Cerebellar cortex (tissue), 1 donor: ENCODE data around the gene MSRB3.
A peak's percentile ranks its signal among the peaks of the same experiment; 100 is the strongest.

Experiments
- DNase-seq: peaks from one replicate; pipeline ENCODE4 v3.0.0-alpha.2; 2015; ENCODE audit warnings: low spot score

The MSRB3 gene

DNA sequence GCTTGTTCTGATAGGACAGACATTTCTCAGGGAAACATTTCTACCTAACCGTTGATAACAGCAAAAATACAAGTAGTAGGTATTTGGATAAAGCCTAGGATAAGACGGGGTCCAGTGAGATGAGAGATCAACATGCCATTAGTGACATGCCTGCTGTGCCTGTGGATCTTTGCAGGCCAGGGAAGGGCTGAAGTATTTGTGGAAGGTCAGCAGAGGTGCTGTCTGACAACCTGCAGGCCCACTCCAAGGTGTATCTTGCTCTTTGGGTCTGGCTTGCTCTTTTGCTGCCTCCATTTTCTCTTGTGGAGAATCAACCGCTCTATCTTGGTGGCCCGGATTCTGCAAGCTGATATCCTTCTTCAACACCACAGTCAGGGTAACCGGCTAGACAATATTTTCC, 46.7 kb downstream of the MSRB3 start:
- DNase-seq: peak; percentile 47

DNA sequence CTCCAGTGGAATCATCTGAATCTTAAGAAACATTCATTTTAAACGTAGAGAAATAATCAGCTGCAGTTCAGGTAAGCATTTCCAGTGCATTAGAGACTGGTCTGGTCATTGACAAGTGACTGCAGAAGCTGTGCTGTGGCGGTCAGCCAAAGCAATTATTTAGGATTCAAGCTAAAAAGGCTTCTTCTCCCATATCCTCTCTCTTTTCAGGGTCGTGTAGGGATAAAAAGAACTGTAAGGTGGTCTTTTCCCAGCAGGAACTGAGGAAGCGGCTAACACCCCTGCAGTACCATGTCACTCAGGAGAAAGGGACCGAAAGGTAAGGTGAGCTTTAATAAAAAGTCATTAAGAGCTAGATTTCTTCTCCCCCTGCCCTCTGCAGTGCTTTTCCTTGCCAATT, 48.1 kb downstream of the MSRB3 start:
- peak; percentile 75 for DNase-seq

DNA sequence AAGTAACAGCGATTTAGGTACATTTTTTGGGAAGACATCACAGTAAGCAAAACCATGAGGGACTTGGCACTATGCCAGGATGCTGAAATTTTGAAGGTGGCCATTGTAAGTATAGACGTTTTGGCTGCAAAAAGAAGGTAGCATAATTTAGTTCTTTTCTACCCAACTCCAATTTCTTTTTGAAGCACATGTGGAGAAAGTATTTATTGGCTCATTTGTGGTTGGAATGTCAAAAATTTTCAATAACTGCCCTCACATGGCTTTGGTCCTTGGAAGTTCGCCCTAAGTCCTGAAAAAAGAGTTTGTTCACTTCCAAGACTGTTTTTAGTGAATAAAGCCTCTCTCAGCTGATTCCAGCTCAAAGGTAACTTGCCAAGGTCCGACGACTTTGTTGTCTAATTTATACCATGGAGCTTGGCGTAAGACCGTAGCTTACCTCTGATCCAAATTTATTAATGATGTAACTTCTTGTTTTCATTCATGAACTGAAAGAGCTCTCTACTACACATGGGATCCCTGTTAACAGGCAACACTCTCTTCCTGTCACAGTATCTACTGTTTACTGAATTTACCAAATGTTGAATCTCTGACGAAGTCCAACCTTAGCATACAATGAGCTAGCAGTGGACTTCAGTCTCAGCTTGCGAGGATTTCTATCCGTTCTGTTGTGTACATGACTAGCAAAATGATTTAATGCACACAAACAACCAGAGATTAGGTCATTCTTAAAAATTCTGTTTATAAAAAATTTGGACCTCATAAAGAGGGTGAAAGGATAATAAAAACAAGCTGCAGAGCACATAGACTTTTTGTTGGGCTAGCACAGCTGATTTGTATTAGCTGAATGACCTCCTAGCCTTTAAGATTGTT, 49.0 kb downstream of the MSRB3 start:
- DNase-seq: peak; percentile 88

DNA sequence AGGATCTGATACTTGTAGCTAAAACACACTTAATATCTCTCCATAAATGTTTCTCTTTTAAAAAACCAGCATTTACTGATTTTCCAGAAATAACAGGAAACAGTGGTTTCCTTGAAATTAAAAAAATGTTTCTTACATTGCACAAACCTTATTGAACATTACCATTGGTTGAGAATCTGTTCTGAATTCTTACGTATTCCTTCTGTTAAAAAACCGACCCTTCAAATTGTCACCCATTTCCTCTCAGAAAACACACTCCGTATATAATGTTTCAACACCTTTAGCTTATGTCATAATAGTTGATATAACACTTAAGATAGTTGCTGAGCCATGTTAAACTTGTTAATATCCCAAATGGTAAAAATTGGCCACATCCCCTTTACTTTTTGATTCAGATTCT, 51.2 kb downstream of the MSRB3 start:
- DNase-seq: no peak

DNA sequence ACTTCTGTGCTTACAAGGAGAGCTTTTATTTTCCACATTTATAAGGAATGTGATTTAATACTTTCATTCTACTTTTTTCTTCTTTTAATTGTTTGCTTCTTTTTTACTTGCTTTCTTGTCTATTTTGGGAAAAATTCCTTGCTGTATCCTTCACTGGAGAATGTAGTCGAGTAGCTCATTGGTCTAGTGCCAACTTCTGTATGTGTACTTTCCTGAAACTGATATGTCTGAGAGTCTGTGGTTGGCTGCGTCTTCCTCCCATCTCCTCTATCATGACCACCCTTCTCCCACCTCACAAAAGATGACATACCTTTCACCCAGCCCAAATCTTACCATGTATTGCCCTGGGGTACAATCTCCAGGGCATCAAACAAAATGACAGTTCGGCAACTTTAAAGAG, 51.8 kb downstream of the MSRB3 start:
- DNase-seq: no peak

DNA sequence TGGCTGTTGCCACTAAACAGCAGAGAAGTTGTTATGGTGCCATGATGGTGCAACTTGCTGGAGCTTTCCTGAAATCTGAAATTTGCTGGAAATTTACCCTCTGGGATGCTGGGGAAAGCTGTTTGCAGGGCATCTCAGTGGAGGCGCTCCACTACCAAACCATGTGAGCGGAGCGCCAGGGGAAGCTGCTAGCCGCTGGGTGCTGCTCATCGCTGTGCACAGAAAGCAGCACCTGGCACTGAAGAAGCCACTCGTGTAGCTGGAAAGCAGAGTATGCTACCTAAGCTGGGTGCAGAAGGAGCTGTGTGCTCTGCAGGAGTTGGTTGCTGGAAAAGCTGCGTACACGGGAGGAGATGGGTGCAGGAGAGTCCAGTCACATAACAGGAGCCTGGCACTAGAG, 53.0 kb downstream of the MSRB3 start:
- no peak for DNase-seq

DNA sequence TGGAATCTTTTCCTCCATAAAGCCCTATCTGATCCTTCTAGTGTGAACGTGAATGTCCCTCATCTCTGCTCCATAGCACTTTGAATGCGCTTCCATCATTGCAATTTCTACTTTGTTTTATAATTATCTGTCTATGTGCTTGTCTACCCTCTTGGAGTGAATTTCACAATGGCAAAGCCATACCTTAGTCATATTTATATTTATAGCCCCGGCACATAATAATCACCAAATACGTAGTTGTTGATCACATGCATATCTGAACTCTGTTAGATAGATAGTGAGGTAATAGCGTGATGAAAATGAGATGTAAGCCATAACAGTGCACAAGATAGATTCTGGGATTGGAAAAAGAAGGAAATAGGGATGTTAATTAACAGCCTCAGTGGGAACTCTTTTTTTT, 55.2 kb downstream of the MSRB3 start:
- DNase-seq: no peak

DNA sequence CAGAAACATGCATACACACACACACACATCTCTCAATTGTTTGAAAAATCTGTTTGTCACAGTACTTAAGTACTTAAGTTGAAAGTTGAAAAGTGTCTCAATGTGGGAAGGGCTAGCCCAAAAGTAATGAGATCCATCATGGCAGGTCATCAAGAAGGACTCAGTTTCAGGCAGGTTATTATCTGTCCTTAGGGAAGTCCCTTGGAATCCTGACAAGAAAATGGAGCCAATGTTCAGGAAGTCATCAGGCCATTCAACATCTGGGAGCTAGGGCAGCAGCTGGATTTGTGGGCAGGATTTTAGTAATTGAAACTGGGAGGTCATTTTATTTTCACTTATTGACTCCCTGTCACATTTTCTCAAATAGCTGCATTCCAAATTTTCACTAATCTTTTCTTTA, 56.0 kb downstream of the MSRB3 start:
- peak; percentile 86 for DNase-seq

DNA sequence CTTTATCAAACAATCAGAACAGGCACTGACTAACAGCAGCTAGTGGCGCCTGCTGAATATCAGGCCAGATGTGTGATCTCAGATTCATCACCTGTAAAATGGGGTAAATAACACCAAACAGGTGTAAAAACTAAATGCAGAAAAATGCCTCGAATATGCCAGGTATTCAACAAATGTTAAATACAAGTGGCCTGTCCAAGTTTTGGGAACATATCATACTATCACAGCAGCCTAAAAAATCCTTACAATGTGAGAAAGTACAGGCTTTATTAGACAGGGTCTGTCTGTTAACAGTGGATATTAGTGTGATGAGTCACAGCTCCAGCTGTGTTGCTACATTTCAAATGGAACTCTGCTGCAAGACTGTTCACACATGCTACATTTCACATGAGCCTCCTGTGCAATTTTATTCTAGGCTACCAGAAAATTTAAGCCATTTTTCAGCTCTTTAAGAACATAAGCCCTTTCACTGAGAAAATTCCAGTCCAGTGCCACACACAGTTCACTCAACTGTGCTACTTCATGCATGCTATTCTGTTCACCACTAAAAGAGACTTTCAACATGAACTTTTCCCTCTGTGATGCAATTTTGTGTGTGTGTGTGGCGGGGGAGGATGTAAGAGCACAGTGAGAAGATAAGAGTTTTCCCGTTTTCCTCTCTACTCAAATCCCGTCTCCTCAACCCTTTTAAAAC, 56.7 kb downstream of the MSRB3 start:
- peak; percentile 85 for DNase-seq

DNA sequence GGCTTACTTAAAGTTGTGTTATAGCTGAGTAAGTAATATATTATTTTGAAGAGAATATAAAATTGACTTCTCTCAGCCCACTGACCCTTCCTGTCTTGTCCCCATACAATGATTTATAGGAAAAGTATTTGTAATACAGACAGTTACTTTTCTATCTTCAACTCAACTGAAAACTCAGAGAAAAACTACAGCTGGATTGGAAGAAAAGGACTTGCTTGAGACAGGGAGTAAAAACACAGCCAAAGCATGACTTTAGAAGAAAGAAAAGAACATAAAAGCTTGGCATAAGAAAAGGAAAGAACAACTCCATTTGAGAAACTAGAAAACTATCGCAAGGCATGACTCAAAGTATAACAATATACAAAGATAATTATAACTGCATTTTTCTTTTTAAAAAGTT, 57.5 kb downstream of the MSRB3 start:
- DNase-seq: no peak

DNA sequence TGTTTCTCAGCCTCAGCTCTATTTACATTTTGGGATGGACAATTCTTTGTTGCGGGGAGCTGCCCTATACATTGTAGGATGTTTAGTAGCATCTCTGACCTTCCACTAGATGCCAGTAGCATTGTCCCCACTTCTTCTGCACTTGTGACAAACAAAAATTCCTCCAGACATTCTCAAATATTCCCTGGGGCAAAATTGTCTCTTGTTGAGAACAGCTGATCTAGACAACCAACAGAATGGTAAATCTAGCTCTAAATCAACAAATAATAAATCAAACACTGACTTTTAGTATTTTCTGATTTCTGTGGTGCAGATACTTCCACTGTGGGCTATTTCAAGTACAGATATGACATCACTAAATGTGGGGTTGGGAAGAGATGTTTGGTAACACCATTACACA, 60.7 kb downstream of the MSRB3 start:
- peak; percentile 46 for DNase-seq

DNA sequence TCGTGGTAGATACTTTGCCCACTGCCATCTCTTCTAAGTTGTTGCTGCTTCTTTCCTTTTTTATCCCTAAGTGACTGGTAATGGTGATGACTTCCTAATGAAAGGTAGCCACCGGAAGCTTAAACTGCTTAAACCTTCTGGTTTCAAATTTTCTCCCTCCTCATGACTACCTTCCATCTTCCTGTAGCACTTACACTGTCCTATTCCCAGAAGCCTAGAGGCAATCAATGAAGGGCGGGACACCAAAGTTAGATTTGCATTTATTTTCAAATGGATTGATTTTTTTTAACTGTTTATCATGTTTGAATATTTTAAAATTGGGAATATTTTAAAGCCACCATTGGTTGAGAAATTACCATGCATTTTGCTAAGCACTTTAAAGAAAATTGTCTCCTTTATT, 64.7 kb downstream of the MSRB3 start:
- peak; percentile 46 for DNase-seq

DNA sequence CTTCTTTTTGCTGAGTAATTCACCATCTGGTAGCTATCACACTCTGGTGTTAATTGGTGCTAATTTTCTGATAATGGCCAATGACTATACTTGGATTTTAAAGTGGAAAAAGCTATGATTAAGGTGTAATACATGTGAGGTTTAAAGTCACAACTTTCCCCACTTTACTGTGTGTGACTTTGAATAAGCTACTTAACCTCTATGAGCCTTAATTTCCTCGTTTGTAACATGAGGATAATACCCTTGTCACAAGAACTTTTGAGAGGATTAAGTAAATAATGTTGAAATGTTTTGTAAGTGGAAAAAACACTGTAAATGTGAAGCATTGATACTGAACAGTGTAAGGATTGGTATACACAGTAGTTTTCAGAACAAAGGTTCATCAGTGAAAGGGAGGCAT, 65.3 kb downstream of the MSRB3 start:
- peak; percentile 66 for DNase-seq

DNA sequence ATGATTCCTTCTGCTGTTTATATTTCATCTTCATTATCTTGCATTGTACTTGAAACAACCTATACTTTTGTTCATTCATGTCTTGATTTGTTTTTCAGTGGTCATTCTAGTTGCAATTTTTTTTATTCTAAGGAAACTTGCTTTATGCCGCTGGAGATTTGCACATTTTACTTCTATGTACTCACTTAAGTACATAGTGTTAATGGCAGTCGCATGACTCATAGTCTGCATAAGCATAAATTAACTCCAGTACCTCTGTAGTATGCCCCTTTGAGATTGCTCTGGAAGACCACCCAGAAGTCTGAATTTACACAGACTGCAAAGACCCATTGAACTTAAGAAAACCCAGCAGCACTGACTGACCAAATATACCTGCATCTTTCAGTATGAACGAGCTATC, 77.0 kb downstream of the MSRB3 start:
- no peak for DNase-seq

DNA sequence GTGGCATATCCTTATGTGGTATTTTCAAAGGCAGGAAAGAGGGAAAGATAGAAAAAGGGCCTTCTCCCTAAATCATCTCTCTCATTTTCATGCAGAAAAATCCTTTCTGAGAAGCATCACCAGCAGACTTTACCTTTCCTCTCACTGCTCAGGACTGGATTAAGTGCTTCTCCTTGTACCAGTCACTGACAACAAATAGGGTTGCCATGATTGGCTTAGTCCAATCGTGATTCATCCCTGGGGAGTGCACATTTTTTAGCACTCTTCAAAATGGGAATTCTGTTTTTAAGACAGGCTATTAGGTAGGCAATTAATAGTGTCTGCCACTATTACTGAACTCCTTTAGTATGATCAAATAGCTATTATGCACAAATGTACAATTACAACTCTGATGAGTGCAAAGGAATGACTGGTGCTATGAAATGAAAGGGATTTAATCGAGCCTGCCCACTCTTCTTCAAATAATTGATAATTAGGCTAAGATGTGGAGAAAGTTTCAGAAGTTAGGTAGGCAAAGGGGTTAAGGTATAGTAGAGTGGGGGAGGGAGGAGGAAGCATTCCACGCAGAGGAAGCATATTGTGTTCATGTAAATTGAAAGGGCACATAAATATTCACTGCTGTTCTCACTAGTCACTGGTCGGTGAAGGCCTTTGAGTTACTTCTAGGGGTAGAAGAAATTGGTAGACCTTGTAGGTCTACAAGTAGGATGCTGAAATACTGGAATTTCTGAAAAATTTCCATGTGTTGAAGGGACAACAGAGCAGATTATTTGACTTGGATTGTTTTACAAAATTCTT, 84.0 kb downstream of the MSRB3 start:
- no peak for DNase-seq

DNA sequence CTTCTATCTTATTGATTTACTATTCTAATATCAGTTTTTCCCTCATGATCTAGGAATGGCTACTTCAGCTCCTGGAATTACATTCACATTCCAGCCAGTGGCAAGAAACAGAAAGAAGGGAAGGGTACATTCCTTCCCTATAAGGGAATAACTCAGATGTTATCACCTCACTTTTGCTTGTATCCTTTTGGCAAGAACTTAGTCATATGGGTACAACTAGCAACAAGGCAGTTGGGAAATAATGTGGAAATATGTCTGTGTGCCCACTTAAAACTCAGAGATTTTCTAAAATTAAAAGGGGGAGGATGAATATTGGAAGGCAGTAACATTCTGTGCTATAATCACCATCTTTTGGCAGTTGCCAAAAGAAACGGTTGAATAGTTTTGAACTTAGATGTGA, 85.6 kb downstream of the MSRB3 start:
- DNase-seq: no peak

DNA sequence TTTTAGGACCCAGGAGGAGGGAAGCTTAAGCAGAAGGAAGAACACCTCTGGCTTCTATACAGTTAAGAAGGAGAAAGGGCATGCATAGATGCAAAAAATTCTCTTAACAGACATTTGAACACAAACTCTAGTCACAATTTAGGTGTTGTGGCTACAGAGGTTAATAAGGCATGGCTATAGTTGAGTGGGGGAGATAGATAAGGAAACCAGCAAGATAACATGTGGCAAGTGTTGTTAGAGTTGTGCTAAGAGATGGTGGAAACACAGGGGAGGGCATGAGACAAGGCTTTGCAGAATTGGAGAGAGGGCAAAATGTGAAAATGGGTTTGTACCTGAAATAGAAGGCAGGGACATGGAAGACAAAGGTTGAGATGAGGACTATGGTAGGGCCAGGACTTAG, 88.9 kb downstream of the MSRB3 start:
- DNase-seq: no peak

DNA sequence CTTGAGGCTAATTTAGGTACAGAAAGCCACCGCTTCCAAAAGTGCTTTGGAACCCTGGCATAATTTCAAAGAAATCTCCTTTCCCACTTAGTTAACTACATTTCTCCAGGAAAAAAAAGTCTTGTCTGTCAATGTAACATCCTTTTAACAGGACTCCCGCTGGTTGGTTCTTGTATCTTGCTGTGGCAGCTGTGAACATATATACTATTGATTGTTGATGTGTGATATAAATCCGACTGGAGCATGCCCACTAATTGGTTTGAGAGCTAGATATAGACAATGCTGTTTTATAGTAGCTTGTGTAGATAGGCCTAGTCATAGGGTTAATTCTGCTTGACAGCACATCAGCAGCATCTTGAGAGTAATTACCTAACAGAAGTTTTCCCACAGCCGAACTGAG, 89.6 kb downstream of the MSRB3 start:
- no peak for DNase-seq

DNA sequence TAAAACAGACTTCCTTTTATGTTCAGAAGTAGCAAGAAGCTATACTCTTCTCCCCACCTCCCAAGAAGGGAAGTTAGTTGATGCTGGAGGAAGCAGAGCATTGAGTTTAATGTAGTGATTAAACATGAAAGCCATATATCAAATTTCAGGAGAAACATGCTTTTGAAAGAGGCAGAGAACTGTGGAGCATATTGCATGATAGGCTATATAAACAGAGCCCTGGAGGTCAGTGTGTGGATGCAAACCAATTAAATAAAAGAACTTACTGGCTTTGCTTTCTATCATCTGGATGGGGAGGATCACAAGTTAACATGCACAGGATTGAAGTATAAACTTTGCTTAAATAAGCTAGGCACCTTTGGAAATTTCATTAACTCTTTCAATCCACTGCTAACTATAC, 94.1 kb downstream of the MSRB3 start:
- DNase-seq: no peak

DNA sequence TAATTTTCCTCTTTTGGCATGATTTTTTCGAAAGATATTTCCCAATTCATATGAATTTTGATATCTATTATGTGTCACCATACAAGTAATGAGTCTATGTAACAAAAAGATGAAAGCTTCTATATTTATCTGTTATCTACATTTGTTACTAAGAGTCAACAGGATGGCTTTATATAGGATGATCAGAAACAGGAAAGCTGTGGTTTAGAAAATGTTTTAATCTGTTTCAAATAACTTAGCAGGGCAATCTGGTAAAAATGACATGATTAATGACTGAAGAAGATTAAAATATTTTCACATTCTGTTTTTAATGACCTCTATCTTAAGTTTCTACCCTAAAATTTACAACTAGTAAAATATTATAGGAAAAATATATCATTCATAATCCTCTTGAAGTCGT, 105.8 kb downstream of the MSRB3 start:
- DNase-seq: no peak

DNA sequence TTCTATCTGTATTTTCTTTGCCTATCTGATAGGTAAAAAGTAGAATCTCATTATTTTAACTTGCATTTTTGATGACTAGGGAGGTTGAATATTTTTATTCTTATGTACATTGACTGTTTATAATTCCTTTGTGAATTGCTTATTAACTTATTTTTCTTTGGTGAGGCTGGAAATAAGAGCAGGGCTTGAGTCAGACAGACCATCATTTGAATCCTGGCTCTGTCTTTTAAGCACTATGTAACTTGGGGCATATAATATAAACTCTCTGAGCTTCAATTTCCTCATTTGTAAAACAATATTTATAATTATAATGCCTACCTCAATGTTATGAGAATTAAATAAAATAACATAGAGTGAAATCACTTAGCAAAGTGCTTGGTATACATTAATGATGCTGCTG, 108.9 kb downstream of the MSRB3 start:
- no peak for DNase-seq

DNA sequence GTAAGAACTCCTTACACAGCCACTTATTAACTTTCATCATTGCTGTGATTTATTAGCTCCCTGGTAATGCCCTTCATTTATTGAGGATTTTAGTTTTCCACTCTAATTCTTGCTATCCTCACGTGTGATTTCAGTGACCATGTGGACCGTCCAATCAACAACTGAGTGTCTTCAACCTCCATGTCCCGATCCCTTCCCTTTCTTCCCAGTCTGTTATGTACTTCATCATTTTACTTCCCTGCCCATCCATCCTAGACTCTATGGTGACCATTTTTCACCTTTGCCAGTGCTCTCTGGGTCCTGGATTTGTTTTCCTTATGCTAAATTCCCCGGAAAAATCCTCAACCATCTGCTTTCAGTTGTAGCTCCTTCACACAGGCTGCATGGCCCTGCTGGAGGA, 111.0 kb downstream of the MSRB3 start:
- peak; percentile 82 for DNase-seq

DNA sequence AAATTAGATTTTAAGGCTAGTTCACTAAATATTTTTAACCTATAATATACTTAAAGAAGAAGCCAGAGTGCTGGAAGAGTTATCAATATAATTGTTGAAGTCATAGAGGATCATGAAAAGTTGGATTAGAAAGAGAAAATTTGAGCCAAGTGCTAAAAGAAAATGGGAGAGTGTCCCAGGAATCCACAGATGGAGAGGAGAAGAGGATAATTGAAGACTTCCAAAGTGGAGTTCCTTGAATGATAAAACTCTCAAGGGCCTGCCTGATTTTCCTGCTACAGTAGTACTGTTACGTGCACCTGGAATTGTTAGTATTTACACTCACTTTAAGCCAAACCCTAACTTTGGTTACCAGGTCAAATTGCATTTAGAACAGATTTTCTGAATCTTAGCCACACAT, 113.2 kb downstream of the MSRB3 start:
- DNase-seq: no peak
